Measurements from ENCODE around the gene MVB12B.
A peak's percentile ranks its signal among the peaks of the same experiment; 100 is the strongest.

Gene MVB12B

DNA sequence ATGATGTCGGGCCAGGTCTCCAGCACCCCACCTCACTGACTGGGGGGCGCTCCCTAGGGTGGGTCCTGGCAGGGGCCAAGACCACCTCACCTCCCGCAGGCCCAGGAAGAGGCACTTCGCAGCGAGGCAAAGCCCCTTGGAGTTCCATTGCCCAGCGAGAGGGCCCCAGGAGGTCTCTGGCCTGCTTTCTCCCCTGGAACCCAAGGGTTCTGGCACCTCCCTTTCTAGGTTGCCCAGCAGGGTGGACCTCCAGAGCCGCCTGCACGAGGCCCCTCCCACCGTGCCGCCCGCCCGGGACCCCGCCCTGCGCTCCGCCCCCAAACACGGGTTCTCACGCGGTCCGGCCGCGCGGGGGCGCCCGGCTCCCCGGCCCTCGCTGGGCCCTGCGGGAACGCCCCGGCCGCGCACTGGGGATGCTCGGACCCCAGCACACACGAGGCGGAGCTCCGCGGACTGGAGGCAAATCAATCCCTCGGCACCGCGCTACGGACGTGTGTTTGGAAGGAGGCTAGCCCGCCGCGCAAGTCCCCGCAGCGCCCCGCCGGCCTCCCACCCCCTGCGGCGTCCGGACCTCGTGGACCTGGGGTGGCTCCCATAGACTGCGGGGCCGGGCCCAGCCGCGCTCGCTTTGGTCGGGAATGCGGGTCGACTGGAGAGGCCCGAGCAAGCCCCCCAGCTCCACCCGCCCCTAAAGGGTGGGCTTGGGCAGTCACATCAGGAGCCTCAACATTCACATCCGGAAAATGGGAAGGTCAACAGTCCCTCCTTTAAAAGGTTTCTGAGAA is 187.6 kb downstream of the MVB12B start:
- peak overlapping the region; percentile 20 for H3K4me3 ChIP-seq (ENCODE audit: low read depth, low read length)
- peak; percentile 11 for DNase-seq
- no peaks in the 10 kb centered on the region for H3K36me3 ChIP-seq (replicated peaks)
- TF ChIP-seq, protein P1, sequence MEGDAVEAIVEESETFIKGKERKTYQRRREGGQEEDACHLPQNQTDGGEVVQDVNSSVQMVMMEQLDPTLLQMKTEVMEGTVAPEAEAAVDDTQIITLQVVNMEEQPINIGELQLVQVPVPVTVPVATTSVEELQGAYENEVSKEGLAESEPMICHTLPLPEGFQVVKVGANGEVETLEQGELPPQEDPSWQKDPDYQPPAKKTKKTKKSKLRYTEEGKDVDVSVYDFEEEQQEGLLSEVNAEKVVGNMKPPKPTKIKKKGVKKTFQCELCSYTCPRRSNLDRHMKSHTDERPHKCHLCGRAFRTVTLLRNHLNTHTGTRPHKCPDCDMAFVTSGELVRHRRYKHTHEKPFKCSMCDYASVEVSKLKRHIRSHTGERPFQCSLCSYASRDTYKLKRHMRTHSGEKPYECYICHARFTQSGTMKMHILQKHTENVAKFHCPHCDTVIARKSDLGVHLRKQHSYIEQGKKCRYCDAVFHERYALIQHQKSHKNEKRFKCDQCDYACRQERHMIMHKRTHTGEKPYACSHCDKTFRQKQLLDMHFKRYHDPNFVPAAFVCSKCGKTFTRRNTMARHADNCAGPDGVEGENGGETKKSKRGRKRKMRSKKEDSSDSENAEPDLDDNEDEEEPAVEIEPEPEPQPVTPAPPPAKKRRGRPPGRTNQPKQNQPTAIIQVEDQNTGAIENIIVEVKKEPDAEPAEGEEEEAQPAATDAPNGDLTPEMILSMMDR (IDR thresholded peaks at IDR 0.05; ENCODE audit: low read depth, low read length, missing control alignments), result peak; percentile 28
- no peak overlapping the region for H3K27ac ChIP-seq
- in situ Hi-C loops (cut with HindIII; ENCODE audit: low pct_ligation_motif_present, low sequenced_read_pairs), result no loop called here
- peaks cover 33% of the 10 kb centered on the region for H3K27me3 ChIP-seq (replicated peaks)

DNA sequence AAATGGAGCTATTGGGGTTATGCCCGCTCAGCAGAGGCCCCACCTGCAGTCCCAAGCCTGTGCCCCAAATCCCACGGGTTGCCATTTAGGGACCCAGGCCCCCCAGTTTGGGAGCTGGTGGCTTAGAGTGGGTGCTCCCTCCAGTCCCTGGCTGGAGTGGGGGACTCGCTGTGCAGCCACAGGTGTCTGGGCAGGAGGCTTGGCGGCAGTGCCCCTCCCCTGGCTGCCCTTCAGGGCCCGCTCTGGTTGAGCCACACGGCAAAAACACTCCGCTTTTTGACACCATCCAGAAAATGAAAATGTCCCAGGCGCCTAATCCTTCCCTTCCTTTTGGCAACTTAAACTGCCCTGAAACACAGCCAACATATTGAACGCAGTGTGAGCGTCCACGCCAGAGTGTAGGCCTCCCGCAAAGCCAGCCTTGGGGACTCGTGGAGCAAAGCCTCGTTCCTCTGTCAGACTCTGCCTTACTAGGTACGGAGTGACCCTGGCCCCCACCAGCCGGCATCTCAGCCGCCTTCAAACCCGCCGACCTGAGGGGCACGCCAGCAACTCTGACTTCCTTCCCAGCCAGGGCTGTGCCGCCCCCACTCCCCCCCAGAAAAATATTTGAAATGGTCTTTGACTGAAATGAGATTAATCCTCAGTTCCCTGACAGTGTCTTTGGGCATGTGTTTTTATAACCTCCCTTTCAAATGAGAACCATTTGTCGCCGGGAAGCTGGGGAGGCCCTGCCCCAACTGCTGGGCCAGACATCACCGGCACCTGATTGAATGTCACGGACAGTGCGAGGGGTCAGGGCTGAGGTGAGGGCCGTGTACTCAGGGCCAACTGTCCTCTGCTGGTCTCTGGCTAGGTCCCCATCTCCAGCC is 188.6 kb downstream of the MVB12B start:
- TF ChIP-seq, protein P1 (IDR thresholded peaks at IDR 0.05; ENCODE audit: low read depth, low read length, missing control alignments), result no peak

DNA sequence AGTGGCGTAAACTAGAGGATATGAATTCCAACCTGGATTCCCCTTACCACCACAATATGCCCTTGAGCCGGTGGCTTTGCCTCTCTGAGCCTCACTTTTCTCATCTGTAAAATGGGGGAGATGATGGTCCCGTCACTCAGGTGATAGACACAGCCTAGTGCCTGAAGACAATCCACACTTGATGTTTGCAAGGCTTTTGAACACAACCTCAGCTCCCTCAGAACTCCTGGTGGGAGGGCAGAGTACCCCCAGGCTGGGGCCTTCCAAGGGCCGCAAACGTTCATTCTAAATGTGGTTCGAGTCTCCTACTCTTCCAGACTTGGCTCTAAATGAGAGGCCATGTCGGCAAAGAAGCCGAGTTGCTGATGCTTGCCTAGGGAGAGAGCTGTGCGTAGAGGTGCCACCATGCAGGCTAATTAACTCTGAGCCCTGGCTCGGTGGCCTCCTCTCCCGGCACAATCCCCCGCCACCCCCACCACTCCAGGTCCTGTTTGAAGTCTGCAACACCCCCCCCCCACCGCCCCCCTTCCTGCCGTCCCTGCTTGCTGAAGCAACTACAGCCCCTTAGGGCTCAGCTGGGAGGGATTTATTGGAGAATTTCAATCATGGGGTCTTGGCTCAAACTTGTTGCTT is 189.4 kb downstream of the MVB12B start:
- no peaks in the 10 kb centered on the region for H3K36me3 ChIP-seq (replicated peaks)
- TF ChIP-seq, protein P1 (IDR thresholded peaks at IDR 0.05; ENCODE audit: low read depth, low read length, missing control alignments), result no peak
- H3K27ac ChIP-seq, result no peak overlapping the region
- no peak overlapping the region for H3K4me3 ChIP-seq (ENCODE audit: low read depth, low read length)
- H3K27me3 ChIP-seq (replicated peaks), result peaks cover 43% of the 10 kb centered on the region
- no peak for DNase-seq
- in situ Hi-C loops (cut with HindIII; ENCODE audit: low pct_ligation_motif_present, low sequenced_read_pairs), result no loop called here

More for the DNA sequence above, 188.6 kb downstream of the MVB12B start:
- Histone ChIP-seq H3K27me3 (replicated peaks) (peaks cover 43% of the 10 kb centered on the region), H3K4me3 (ENCODE audit: low read depth, low read length) (no peak overlapping the region), H3K27ac (no peak overlapping the region), H3K36me3 (replicated peaks) (no peaks in the 10 kb centered on the region)
- in situ Hi-C loops (cut with HindIII; ENCODE audit: low pct_ligation_motif_present, low sequenced_read_pairs), result no loop called here
- DNase-seq, result no peak

DNA sequence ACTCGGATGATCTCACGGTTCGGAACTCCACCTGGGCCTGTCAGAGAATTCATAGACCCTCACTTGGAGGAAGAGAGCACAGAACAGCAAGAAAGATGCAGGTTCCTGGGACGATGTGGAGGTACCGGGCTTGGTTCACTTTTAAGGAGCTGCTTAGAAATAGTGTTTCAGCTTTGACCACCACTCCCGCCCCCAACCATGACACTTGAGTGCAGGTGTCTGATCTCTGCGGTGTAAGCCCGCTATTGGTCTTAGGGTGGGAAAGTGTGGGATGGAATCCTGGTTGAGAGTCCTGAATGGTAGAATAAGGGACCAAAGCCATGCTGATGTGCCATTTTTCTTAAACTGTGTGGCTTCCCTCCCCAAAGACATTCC is 189.9 kb downstream of the MVB12B start:
- Histone ChIP-seq H3K36me3 (replicated peaks) (no peaks in the 10 kb centered on the region), H3K4me3 (ENCODE audit: low read depth, low read length) (no peak overlapping the region), H3K27me3 (replicated peaks) (peaks cover 45% of the 10 kb centered on the region), H3K27ac (no peak overlapping the region)
- DNase-seq, result no peak
- in situ Hi-C loops (cut with HindIII; ENCODE audit: low pct_ligation_motif_present, low sequenced_read_pairs), result no loop called here
- TF ChIP-seq, protein P1 (IDR thresholded peaks at IDR 0.05; ENCODE audit: low read depth, low read length, missing control alignments), result no peak

DNA sequence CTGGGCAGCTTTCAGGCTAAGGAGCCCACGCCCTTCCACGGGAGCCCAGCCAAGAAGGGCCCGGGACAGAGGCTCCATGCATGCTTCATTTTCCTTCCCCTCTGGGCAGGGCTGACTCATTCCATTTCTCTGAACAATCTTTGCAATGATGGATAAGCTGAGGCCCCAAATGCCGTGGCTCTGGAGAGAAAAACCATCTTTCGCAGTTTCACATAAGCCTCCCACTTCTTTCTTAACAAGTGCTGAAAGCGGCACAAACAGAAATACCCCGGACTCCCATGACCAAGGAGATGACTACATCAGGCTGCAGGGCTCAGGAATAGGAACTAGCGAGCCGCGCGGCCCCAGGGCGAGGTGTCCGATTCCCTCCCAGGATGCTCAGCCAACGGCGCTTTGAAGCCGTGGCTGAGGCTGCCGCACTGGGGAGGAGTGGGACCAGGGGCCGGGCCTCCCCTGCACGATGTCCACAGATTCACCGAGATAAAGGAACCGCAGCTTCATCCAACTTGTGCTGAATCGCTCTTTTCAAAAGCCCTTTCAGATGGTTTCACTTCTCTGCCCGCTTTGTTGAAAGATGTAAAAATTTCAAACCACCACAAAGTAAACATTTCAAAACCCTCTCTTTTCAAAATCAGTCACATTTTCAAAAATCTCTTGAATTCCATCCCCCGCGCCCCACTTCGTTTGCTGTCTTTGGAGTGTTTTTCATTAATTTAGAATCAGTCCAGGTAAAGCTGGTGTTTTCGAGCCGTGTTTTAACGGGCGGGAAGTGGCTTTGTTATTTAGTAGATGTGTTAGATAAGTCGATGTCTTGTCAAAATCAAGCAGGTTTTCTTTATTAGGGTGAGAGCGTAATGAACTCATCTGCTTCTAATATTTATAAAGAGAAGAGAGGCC is 190.6 kb downstream of the MVB12B start:
- Histone ChIP-seq H3K27ac (no peak overlapping the region), H3K4me3 (ENCODE audit: low read depth, low read length) (peak overlapping the region; percentile 43), H3K27me3 (replicated peaks) (peaks cover 45% of the 10 kb centered on the region), H3K36me3 (replicated peaks) (no peaks in the 10 kb centered on the region)
- in situ Hi-C loops (cut with HindIII; ENCODE audit: low pct_ligation_motif_present, low sequenced_read_pairs), result no loop called here
- DNase-seq, result peak; percentile 45
- TF ChIP-seq, protein P1 (IDR thresholded peaks at IDR 0.05; ENCODE audit: low read depth, low read length, missing control alignments), result no peak
